GM12878 (cell line): ENCODE results near the gene RNASE7. TPM values are rescaled to one million over a fixed set of nuclear protein-coding genes. Genes with fewer than 3 reads are reported as not detected.

Source experiments
- ATAC-seq: fragments of 200-7000 bp; cut with Tn5 transposase; 3 replicates; pipeline ENCODE4 v1.9.1; 2020; ENCODE audit warnings: mild to moderate bottlenecking, moderate library complexity
- BruUV-seq: library from RNA; stranded (reverse); fragments of 400-500 nt; replicated peaks from 2 replicates; lab custom pipeline; 2021; lab: Mats Ljungman, UMichigan
- CTCF ChIA-PET: fragments of 300-600 bp; sonication (Branson Sonifier 250); formaldehyde crosslinking; extraction: SDS; loops from one replicate; lab custom pipeline; 2021; ENCODE audit warnings: inconsistent platforms; lab: Yijun Ruan, JAX
- POLR2A ChIA-PET: fragments of 350-600 bp; formaldehyde crosslinking; extraction: SDS; loops from one replicate; lab custom pipeline; 2021; ENCODE audit warnings: inconsistent platforms; lab: Charles Lee
- RAD21 ChIA-PET: fragments of 300-600 bp; sonication (Branson Sonifier 250); formaldehyde crosslinking; loops from one replicate; lab custom pipeline; 2023; ENCODE audit warnings: antibody characterized with exemption; ENCODE audit not compliant: unreplicated experiment; lab: Charles Lee
- SMC1A ChIA-PET: fragments of 300-600 bp; sonication (Branson Sonifier 250); formaldehyde crosslinking; loops from one replicate; lab custom pipeline; 2023; ENCODE audit not compliant: unreplicated experiment, uncharacterized antibody; lab: Charles Lee
- DNase-seq: peaks from one replicate; pipeline ENCODE4 v3.0.0-alpha.2; 2011; ENCODE audit warnings: low read depth, low spot score
- FAIRE-seq: peaks from 3 replicates; lab custom pipeline; 2011; peaks lifted over from hg19 to GRCh38; lab: Jason Lieb, UNC
- H2AFZ ChIP-seq: 2 replicates; pipeline ENCODE4 v1.6.0; 2011; ENCODE audit warnings: low read depth, low read length, control low read depth; ENCODE audit not compliant: control insufficient read depth
- H3K27ac ChIP-seq: 2 replicates; pipeline ENCODE4 v1.5.1; 2011; ENCODE audit warnings: control low read depth; ENCODE audit not compliant: control insufficient read depth, insufficient read depth
- H3K27me3 ChIP-seq, 2 experiments: replicated peaks in 1 of 2; 2 replicates each; pipeline versions ENCODE4 v1.6.0 to v1.6.1; 2011; ENCODE audit warnings: low read length in 1 of 2; ENCODE audit not compliant: control insufficient read depth in 2 of 2, insufficient read depth in 2 of 2
- H3K36me3 ChIP-seq, 2 experiments: 2 replicates each; pipeline ENCODE4 v1.5.1; 2011; ENCODE audit warnings: low read length in 1 of 2; ENCODE audit not compliant: control insufficient read depth in 2 of 2, insufficient read depth in 2 of 2
- H3K4me1 ChIP-seq: 2 replicates; pipeline ENCODE4 v1.6.1; 2011; ENCODE audit warnings: mild to moderate bottlenecking, low read length, moderate library complexity, mixed read lengths; ENCODE audit not compliant: control insufficient read depth, insufficient read depth
- H3K4me2 ChIP-seq: 2 replicates; pipeline ENCODE4 v1.6.0; 2011; ENCODE audit warnings: control low read depth; ENCODE audit not compliant: control insufficient read depth, insufficient read depth
- H3K4me3 ChIP-seq: fragments of 200-600 bp; sonication (generic); 2 replicates; pipeline ENCODE4 v1.5.1; 2016
- H3K79me2 ChIP-seq: 2 replicates; pipeline ENCODE4 v1.6.0; 2011; ENCODE audit warnings: low read length; ENCODE audit not compliant: control insufficient read depth, insufficient read depth
- H3K9ac ChIP-seq: 2 replicates; pipeline ENCODE4 v1.8.0; 2011; ENCODE audit warnings: low read length, control low read depth, mixed read lengths; ENCODE audit not compliant: control insufficient read depth, insufficient read depth
- H3K9me3 ChIP-seq: replicated peaks from 3 replicates; pipeline ENCODE4 v1.5.1; 2011; ENCODE audit warnings: mild to moderate bottlenecking, low read length; ENCODE audit not compliant: control insufficient read depth, insufficient read depth
- H4K20me1 ChIP-seq: 2 replicates; pipeline ENCODE4 v1.6.0; 2011; ENCODE audit not compliant: control insufficient read depth, insufficient read depth
- ATF7 ChIP-seq: fragments of 450-650 bp; IDR thresholded peaks from 2 replicates; pipeline ENCODE4 v1.6.1; 2016; ENCODE audit warnings: low read depth, mild to moderate bottlenecking
- CHD2 ChIP-seq: IDR thresholded peaks from 2 replicates; pipeline ENCODE4 v1.6.1; 2011; ENCODE audit warnings: low read depth, low read length, improper control_type of control experiment, borderline replicate concordance
- MYC ChIP-seq: IDR thresholded peaks from 2 replicates; pipeline ENCODE4 v1.6.1; 2011; ENCODE audit warnings: mild to moderate bottlenecking, low read length, moderate library complexity, inconsistent platforms; ENCODE audit not compliant: insufficient read depth, insufficient replicate concordance, insufficient read length, severe bottlenecking
- NFXL1 ChIP-seq: fragments of 450-650 bp; IDR thresholded peaks from 2 replicates; pipeline ENCODE4 v1.6.1; 2017; ENCODE audit warnings: antibody characterized with exemption, mild to moderate bottlenecking, borderline replicate concordance
- NFYA ChIP-seq: IDR thresholded peaks from 2 replicates; pipeline ENCODE4 v1.6.1; 2011; ENCODE audit warnings: low read depth, mild to moderate bottlenecking, low read length, improper control_type of control experiment, borderline replicate concordance
- NFYB ChIP-seq: IDR thresholded peaks from 2 replicates; pipeline ENCODE4 v1.6.1; 2011; ENCODE audit warnings: low read depth, mild to moderate bottlenecking, low read length, improper control_type of control experiment, moderate library complexity; ENCODE audit not compliant: insufficient read depth
- RELB ChIP-seq: fragments of 450-650 bp; IDR thresholded peaks from 2 replicates; pipeline ENCODE4 v1.6.1; 2017; ENCODE audit warnings: low read depth, mild to moderate bottlenecking, moderate library complexity
- SKIL ChIP-seq: fragments of 450-650 bp; IDR thresholded peaks from 2 replicates; pipeline ENCODE4 v1.6.1; 2017; ENCODE audit warnings: mild to moderate bottlenecking, low read depth, inconsistent platforms; ENCODE audit not compliant: poor library complexity, severe bottlenecking
- SMAD1 ChIP-seq: fragments of 450-650 bp; IDR thresholded peaks from 2 replicates; pipeline ENCODE4 v1.6.1; 2018; ENCODE audit warnings: mild to moderate bottlenecking, low read depth; ENCODE audit not compliant: partially characterized antibody
- SMAD5 ChIP-seq: IDR thresholded peaks from 2 replicates; pipeline ENCODE4 v1.6.1; 2016; ENCODE audit warnings: antibody characterized with exemption, low read depth
- SMARCA5 ChIP-seq: fragments of 450-650 bp; IDR thresholded peaks from 2 replicates; pipeline ENCODE4 v1.6.1; 2017; ENCODE audit warnings: mild to moderate bottlenecking
- ZNF384 ChIP-seq: IDR thresholded peaks from 2 replicates; pipeline ENCODE4 v1.6.1; 2012; ENCODE audit warnings: low read depth, mild to moderate bottlenecking, low read length, improper control_type of control experiment, borderline replicate concordance
- WGBS: methylation state at CpG from one replicate; pipeline ENCODE4 v1.1.6; 2016; ENCODE audit warnings: low lambda C conversion rate; ENCODE audit not compliant: insufficient replicate concordance, insufficient coverage; ENCODE audit errors: missing lambda C conversion rate; 5-methylcytosine and 5-hydroxymethylcytosine counted together
- in situ Hi-C: fragments of 300-500 bp; cut with MboI; formaldehyde crosslinking; loops from 9 replicates; pipeline ENCODE4 v1.14.3; 2018; ENCODE audit warnings: mixed read lengths
- intact Hi-C: fragments of 100-400 bp; cut with micrococcal nuclease; formaldehyde crosslinking; loops from one replicate; pipeline ENCODE4 v1.14.2; 2022; ENCODE audit not compliant: unreplicated experiment
- polyA plus RNA-seq, 11 experiments: library from polyadenylated mRNA; depleted of rRNA in 4 of 11; unstranded in 6 of 11; stranded (reverse) in 5 of 11; fragments of >200 nt; fragmentation: Nextera tagmentation in 4 of 11; fragmentation: Illumina TruSeq in 1 of 11; extraction: Ambion mirVana in 4 of 11; extraction: Trizol in 1 of 11; gene quantifications; 1 replicate in 1 of 11; 2 replicates in 10 of 11; pipeline versions ENCODE4 v1.2.1 to v1.2.3, GENCODE V29; 2011 to 2016; ENCODE audit warnings: inconsistent platforms in 2 of 11, missing spikeins in 2 of 11, low read depth in 1 of 11
- total RNA-seq, 4 experiments: library from RNA; depleted of rRNA in 3 of 4; stranded (reverse); fragments of >200 nt in 3 of 4; fragmentation: Illumina TruSeq in 1 of 4; extraction: Trizol in 1 of 4; gene quantifications; 2 replicates each; pipeline versions ENCODE4 v1.2.1 to v1.2.3, GENCODE V29; 2013 to 2021
- TF ChIP-seq, protein P1 (sequence below): fragments of 450-650 bp; conservative IDR thresholded peaks from 2 replicates; pipeline ENCODE4 v1.6.1; 2017; ENCODE audit warnings: mild to moderate bottlenecking, moderate library complexity

Gene RNASE7
- total and polyA plus RNA-seq, 10 of the 15 experiments (the other 5 are each of a cell fraction or from before 2014, with no cell fraction given): not detected

DNA sequence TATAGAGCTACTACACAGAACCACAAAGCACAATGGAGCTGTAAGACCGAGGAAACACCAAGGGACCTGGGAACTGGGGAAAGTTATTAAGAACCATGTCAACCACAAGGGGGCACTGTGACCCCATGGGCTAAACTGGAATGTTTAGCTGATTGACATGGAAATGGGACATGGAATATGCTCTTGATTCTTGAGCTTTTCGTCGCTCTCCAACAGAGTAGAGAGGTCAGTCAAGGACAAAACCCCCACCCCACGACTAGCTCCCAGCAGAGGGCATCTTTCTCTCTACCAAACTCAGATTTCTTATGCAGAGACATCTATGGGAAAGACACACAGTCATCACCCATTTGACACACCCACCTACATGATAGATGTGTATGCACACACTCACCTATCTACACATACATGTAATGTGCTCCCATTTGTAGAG lies 27.4 kb upstream of the RNASE7 start (continued):
- no peak for TF ChIP-seq RELB

GRCh38 chr14:21015312-21015711 lies 26.9 kb upstream of the RNASE7 start:
- SMC1A ChIA-PET: interaction anchor here (0.9 to 5.6 kb wide), 22 partner anchors 10 to 483 kb away, joined by 3 to 99 read pairs (median 5); partner anchors contain the start of genes ARHGEF40 and TMEM253
- Histone ChIP-seq H3K4me3 (no peak overlapping the region), H3K4me2 (no peak overlapping the region), H3K9me3 (no peaks in the 10 kb centered on the region), H3K27ac (no peak overlapping the region), H2AFZ (no peak overlapping the region), H3K79me2 (no peaks in the 10 kb centered on the region), H3K36me3 (no peaks in the 10 kb centered on the region), H3K9ac (no peak overlapping the region), H4K20me1 (no peaks in the 10 kb centered on the region), H3K27me3 (peaks cover 0 to 5% of the 10 kb centered on the region in 2 experiments; a peak in 2 of 4 replicates), H3K4me1 (no peaks in the 10 kb centered on the region)
- FAIRE-seq (no peak), DNase-seq (no peak), ATAC-seq (no peak)
- intact Hi-C loops: loop anchor here (2.0 kb wide), 1 partner anchor 51 kb away; no protein-coding TSS in a partner anchor
- POLR2A ChIA-PET: interaction anchor here (1.1 to 2.2 kb wide), 3 partner anchors 32 to 89 kb away, joined by 4 to 9 read pairs (median 4); no protein-coding TSS in a partner anchor
- in situ Hi-C loops: loop anchor here (5.0 kb wide), 1 partner anchor 87 kb away; the partner anchor contains the start of gene TMEM253
- BruUV-seq: no TSS peak
- WGBS: 30% methylated on average over 6 of the region's 6 CpGs
- CTCF ChIA-PET: interaction anchor here (0.6 to 10.7 kb wide), 37 partner anchors 7 to 441 kb away, joined by 3 to 253 read pairs (median 6); partner anchors contain the start of genes ARHGEF40, RNASE13, RNASE7 and TMEM253
- RAD21 ChIA-PET: interaction anchor here (0.6 to 4.7 kb wide), 27 partner anchors 10 to 886 kb away, joined by 3 to 70 read pairs (median 6); partner anchors contain the start of genes ARHGEF40 and TMEM253
- no peak for TF ChIP-seq NFYA
- no peak for TF ChIP-seq MYC
- no peak for TF ChIP-seq SMARCA5
- no peak for TF ChIP-seq SMAD1
- no peak for TF ChIP-seq RELB
- no peak for TF ChIP-seq ZNF384
- TF ChIP-seq ATF7: no peak
- TF ChIP-seq SMAD5: no peak
- no peak for TF ChIP-seq SKIL
- no peak for TF ChIP-seq CHD2
- TF ChIP-seq, protein P1, sequence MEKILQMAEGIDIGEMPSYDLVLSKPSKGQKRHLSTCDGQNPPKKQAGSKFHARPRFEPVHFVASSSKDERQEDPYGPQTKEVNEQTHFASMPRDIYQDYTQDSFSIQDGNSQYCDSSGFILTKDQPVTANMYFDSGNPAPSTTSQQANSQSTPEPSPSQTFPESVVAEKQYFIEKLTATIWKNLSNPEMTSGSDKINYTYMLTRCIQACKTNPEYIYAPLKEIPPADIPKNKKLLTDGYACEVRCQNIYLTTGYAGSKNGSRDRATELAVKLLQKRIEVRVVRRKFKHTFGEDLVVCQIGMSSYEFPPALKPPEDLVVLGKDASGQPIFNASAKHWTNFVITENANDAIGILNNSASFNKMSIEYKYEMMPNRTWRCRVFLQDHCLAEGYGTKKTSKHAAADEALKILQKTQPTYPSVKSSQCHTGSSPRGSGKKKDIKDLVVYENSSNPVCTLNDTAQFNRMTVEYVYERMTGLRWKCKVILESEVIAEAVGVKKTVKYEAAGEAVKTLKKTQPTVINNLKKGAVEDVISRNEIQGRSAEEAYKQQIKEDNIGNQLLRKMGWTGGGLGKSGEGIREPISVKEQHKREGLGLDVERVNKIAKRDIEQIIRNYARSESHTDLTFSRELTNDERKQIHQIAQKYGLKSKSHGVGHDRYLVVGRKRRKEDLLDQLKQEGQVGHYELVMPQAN: no peak
- no peak for TF ChIP-seq NFXL1
- no peak for TF ChIP-seq NFYB
